Measurements from ENCODE around the gene PTPN3. TPM values are rescaled to one million over a fixed set of nuclear protein-coding genes. Genes with fewer than 3 reads are reported as not detected.

Gene PTPN3
- polyA plus RNA-seq, 1 donor (not counting 4 experiments of a cell fraction or from before 2014, with no cell fraction given) = 19.9 TPM

DNA sequence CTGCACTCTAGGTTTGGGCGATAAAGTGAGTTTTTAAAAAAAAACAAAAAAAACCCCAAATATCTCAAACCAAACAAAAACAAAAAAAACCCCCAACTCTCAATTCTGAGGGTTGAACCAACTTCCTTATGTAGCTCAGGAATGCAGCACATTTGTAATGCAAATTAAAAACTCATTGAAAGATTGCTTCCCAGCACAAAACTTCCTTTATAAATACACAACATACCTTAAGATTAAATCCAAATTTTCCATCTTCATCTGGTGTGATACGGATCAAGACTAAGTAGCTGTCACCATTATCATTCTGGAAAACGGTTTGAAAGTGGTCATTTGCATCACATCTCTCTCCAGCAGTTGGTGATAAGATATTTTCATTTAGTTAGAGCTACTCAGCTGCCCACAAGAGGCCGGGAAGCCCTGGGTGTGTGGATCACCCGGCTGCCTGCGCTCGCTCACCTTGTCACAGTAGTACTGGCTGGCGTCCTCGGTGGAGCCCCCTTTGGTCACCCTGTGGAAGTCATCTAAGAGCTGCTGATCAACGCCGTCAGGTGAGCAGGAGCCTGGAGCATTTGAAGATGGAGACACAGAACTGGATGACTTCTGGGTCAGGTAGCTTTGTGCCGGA lies 88.2 kb downstream of the PTPN3 start:
- no peaks in the 10 kb centered on the region for H3K4me1 ChIP-seq (ENCODE audit: control insufficient read depth, extremely low read depth, insufficient read depth, low read length)
- H3K4me3 ChIP-seq (ENCODE audit: control insufficient read depth in 2 of 3, extremely low read depth in 1 of 3, insufficient read depth in 2 of 3, low read depth in 1 of 3, low read length in 3 of 3) = no peak overlapping the region
- H3K4me2 ChIP-seq (ENCODE audit: control insufficient read depth, extremely low read depth, insufficient read depth, low read depth, low read length) = no peak overlapping the region
- H2AFZ ChIP-seq (ENCODE audit: control insufficient read depth, low read length) = no peak overlapping the region
- DNase-seq (ENCODE audit: low read depth, low spot score) (no peak), FAIRE-seq (no peak)
- peaks cover 30 to 50% of the 10 kb centered on the region in 2 experiments for H3K36me3 ChIP-seq (ENCODE audit: control insufficient read depth in 2 of 2, extremely low read depth in 1 of 2, insufficient read depth in 2 of 2, low read length in 2 of 2)
- no peak overlapping the region for H3K27ac ChIP-seq (ENCODE audit: control insufficient read depth, insufficient read depth, low read length)
- H3K79me2 ChIP-seq (ENCODE audit: control insufficient read depth, insufficient read depth, low read length) = no peaks in the 10 kb centered on the region
- H3K9ac ChIP-seq (ENCODE audit: control insufficient read depth, extremely low read depth, insufficient read depth, low read length) = no peak overlapping the region
- dilution Hi-C loops (cut with MboI; ENCODE audit: extremely low pct_ligation_motif_present, low sequenced_read_pairs) = no loop called here
- H4K20me1 ChIP-seq (ENCODE audit: control insufficient read depth, extremely low read depth, insufficient read depth, low read length) = no peaks in the 10 kb centered on the region
- no peaks in the 10 kb centered on the region for H3K9me1 ChIP-seq (ENCODE audit: control insufficient read depth, extremely low read depth, insufficient read depth, low read length)
- no peaks in the 10 kb centered on the region for H3K27me3 ChIP-seq (ENCODE audit: control insufficient read depth, extremely low read depth, insufficient read depth, low read length)
- no peaks in the 10 kb centered on the region for H3K9me3 ChIP-seq (ENCODE audit: control insufficient read depth, low read depth, low read length)
- TF ChIP-seq EZH2 (IDR thresholded peaks at IDR 0.05; ENCODE audit: low read length) = no peak
- TF ChIP-seq, protein P1, sequence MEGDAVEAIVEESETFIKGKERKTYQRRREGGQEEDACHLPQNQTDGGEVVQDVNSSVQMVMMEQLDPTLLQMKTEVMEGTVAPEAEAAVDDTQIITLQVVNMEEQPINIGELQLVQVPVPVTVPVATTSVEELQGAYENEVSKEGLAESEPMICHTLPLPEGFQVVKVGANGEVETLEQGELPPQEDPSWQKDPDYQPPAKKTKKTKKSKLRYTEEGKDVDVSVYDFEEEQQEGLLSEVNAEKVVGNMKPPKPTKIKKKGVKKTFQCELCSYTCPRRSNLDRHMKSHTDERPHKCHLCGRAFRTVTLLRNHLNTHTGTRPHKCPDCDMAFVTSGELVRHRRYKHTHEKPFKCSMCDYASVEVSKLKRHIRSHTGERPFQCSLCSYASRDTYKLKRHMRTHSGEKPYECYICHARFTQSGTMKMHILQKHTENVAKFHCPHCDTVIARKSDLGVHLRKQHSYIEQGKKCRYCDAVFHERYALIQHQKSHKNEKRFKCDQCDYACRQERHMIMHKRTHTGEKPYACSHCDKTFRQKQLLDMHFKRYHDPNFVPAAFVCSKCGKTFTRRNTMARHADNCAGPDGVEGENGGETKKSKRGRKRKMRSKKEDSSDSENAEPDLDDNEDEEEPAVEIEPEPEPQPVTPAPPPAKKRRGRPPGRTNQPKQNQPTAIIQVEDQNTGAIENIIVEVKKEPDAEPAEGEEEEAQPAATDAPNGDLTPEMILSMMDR (optimal IDR thresholded peaks at IDR 0.05 in 1 of 3, IDR thresholded peaks at IDR 0.05 in 1 of 3, conservative IDR thresholded peaks at IDR 0.05 in 1 of 3; ENCODE audit: extremely low read depth in 1 of 3, insufficient read depth in 2 of 3, low read length in 3 of 3) = peak in 1 of 3 experiments; percentile 13

DNA sequence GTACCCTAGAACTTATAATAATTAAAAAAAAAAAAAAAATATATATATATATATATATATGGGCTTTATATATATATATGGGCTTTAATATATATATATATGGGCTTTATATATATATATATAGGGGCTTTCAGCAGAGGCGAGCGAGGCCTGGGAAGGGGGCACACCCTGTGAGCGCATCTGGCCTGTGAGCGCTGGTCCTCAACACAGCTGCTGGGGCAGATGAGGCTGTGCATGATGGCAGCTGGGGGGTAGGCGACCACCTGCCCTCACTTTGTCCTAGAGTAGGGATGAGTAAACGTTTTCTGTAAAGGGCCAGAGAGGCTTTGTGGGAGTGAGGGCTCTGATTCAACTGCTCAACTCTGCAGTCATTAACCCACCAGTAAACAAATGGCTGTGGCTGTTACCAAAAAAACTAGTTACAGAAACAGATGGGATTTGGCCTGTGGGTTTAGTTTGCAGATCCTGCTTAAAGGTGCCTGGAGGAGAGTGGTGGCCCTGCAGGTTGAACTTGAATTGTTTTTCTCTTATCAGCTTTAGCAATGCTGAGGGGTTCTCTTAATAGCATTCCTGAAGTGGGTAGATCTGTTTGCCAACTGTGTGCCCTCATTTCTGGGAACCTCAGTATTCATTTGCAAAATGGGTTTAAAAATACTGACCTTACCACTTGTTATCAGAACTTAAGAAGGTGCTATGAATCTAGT lies 89.2 kb downstream of the PTPN3 start:
- no peak overlapping the region for H3K4me3 ChIP-seq (ENCODE audit: control insufficient read depth in 2 of 3, extremely low read depth in 1 of 3, insufficient read depth in 2 of 3, low read depth in 1 of 3, low read length in 3 of 3)
- no peaks in the 10 kb centered on the region for H3K9me3 ChIP-seq (ENCODE audit: control insufficient read depth, low read depth, low read length)
- DNase-seq (ENCODE audit: low read depth, low spot score) = no peak
- TF ChIP-seq EZH2 (IDR thresholded peaks at IDR 0.05; ENCODE audit: low read length) = no peak
- TF ChIP-seq, protein P1 (optimal IDR thresholded peaks at IDR 0.05 in 1 of 3, IDR thresholded peaks at IDR 0.05 in 1 of 3, conservative IDR thresholded peaks at IDR 0.05 in 1 of 3; ENCODE audit: extremely low read depth in 1 of 3, insufficient read depth in 2 of 3, low read length in 3 of 3) = no peak
- no peaks in the 10 kb centered on the region for H3K79me2 ChIP-seq (ENCODE audit: control insufficient read depth, insufficient read depth, low read length)
- FAIRE-seq = no peak
- H3K4me1 ChIP-seq (ENCODE audit: control insufficient read depth, extremely low read depth, insufficient read depth, low read length) = no peaks in the 10 kb centered on the region
- no peaks in the 10 kb centered on the region for H3K9me1 ChIP-seq (ENCODE audit: control insufficient read depth, extremely low read depth, insufficient read depth, low read length)
- H2AFZ ChIP-seq (ENCODE audit: control insufficient read depth, low read length) = no peak overlapping the region
- no peaks in the 10 kb centered on the region for H3K27me3 ChIP-seq (ENCODE audit: control insufficient read depth, extremely low read depth, insufficient read depth, low read length)
- no peaks in the 10 kb centered on the region for H4K20me1 ChIP-seq (ENCODE audit: control insufficient read depth, extremely low read depth, insufficient read depth, low read length)
- no peak overlapping the region for H3K4me2 ChIP-seq (ENCODE audit: control insufficient read depth, extremely low read depth, insufficient read depth, low read depth, low read length)
- dilution Hi-C loops (cut with MboI; ENCODE audit: extremely low pct_ligation_motif_present, low sequenced_read_pairs) = no loop called here
- no peak overlapping the region for H3K9ac ChIP-seq (ENCODE audit: control insufficient read depth, extremely low read depth, insufficient read depth, low read length)
- H3K36me3 ChIP-seq (ENCODE audit: control insufficient read depth in 2 of 2, extremely low read depth in 1 of 2, insufficient read depth in 2 of 2, low read length in 2 of 2) = peaks cover 33 to 51% of the 10 kb centered on the region in 2 experiments
- H3K27ac ChIP-seq (ENCODE audit: control insufficient read depth, insufficient read depth, low read length) = no peak overlapping the region
